Panc1 (cell line): ENCODE results near the gene PDGFA. TPM values are rescaled to one million over a fixed set of nuclear protein-coding genes. Genes with fewer than 3 reads are reported as not detected.
A peak's percentile ranks its signal among the peaks of the same experiment; 100 is the strongest.

Source experiments
- ATAC-seq: fragments of 200-7000 bp; cut with Tn5 transposase; 2 replicates; pipeline ENCODE4 v1.9.1; 2020; ENCODE audit warnings: mild to moderate bottlenecking, moderate library complexity
- BruUV-seq: library from RNA; stranded (reverse); fragments of 400-500 nt; replicated peaks from 2 replicates; lab custom pipeline; 2021; lab: Mats Ljungman, UMichigan
- CTCF ChIA-PET: fragments of 300-600 bp; sonication (Branson Sonifier 250); formaldehyde crosslinking; loops from one replicate; lab custom pipeline; 2022; ENCODE audit warnings: antibody characterized with exemption; lab: Charles Lee
- POLR2A ChIA-PET: fragments of 300-600 bp; sonication (Branson Sonifier 250); formaldehyde crosslinking; loops from one replicate; lab custom pipeline; 2022; ENCODE audit warnings: antibody characterized with exemption; lab: Charles Lee
- DNase-seq: peaks from one replicate; pipeline ENCODE4 v3.0.0-alpha.2; 2010; ENCODE audit warnings: low read depth, low spot score
- H3K27ac ChIP-seq: 2 replicates; pipeline ENCODE4 v1.5.1; 2011; ENCODE audit warnings: mild to moderate bottlenecking, low read length, inconsistent platforms
- H3K27me3 ChIP-seq: fragments of 200-500 bp; sonication (Bioruptor generic); 2 replicates; pipeline ENCODE4 v1.6.0; 2014; ENCODE audit warnings: low read length, inconsistent platforms; ENCODE audit not compliant: control insufficient read depth, insufficient read depth
- H3K36me3 ChIP-seq: fragments of 200-500 bp; sonication (Bioruptor generic); 2 replicates; pipeline ENCODE4 v1.5.1; 2014; ENCODE audit warnings: inconsistent platforms, mild to moderate bottlenecking, low read length, moderate library complexity; ENCODE audit not compliant: control insufficient read depth, insufficient read depth
- H3K4me1 ChIP-seq: 2 replicates; pipeline ENCODE4 v1.5.1; 2011; ENCODE audit warnings: inconsistent platforms, mild to moderate bottlenecking, low read length, moderate library complexity; ENCODE audit not compliant: control insufficient read depth, insufficient read depth
- H3K4me3 ChIP-seq, 2 experiments: 2 replicates each; pipeline ENCODE4 v1.5.1; 2011 to 2012; ENCODE audit warnings: low read depth in 2 of 2, low read length in 2 of 2, mild to moderate bottlenecking in 2 of 2, inconsistent platforms in 1 of 2, moderate library complexity in 1 of 2
- H3K9me3 ChIP-seq: fragments of 200-500 bp; sonication (Bioruptor generic); 2 replicates; pipeline ENCODE4 v1.5.1; 2014; ENCODE audit warnings: low read depth, mild to moderate bottlenecking, inconsistent platforms, low read length, moderate library complexity; ENCODE audit not compliant: control insufficient read depth, insufficient read depth
- POLR2AphosphoS5 ChIP-seq: IDR thresholded peaks from 2 replicates; pipeline ENCODE4 v1.6.1; 2012; ENCODE audit warnings: mild to moderate bottlenecking, low read depth, low read length, moderate library complexity
- SIN3A ChIP-seq: IDR thresholded peaks from 2 replicates; pipeline ENCODE4 v1.6.1; 2012; ENCODE audit warnings: low read depth, mild to moderate bottlenecking, low read length, moderate library complexity, borderline replicate concordance; ENCODE audit not compliant: insufficient read depth
- TCF7L2 ChIP-seq: IDR thresholded peaks from 2 replicates; pipeline ENCODE4 v1.6.1; 2011; ENCODE audit warnings: mild to moderate bottlenecking, low read depth, low read length, inconsistent platforms
- in situ Hi-C: cut with HindIII; loops from 2 replicates; pipeline ENCODE4 v1.10.0; 2016; ENCODE audit warnings: low sequenced_read_pairs, low pct_unique_long_range_greater_than_20kb
- intact Hi-C: fragments of 100-400 bp; cut with micrococcal nuclease; formaldehyde crosslinking; loops from one replicate; pipeline ENCODE4 v1.10.0; 2022; ENCODE audit not compliant: unreplicated experiment
- total RNA-seq: library from RNA; stranded (reverse); gene quantifications from one replicate; pipeline ENCODE4 v1.2.1, GENCODE V29; 2021; ENCODE audit not compliant: unreplicated experiment
- TF ChIP-seq, protein P1 (sequence below), 2 experiments: IDR thresholded peaks; 2 replicates each; pipeline ENCODE4 v1.6.1; 2011 to 2012; ENCODE audit warnings: low read depth in 2 of 2, control low read depth in 1 of 2, low read length in 1 of 2, mild to moderate bottlenecking in 1 of 2, moderate library complexity in 1 of 2; ENCODE audit not compliant: insufficient read depth in 1 of 2
- TF ChIP-seq, protein P2 (sequence below): fragments of 450-650 bp; IDR thresholded peaks from 2 replicates; pipeline ENCODE4 v1.5.1; 2017; ENCODE audit warnings: mild to moderate bottlenecking

The PDGFA gene
- total RNA-seq, 1 experiment from 2014 or later, result 18.5 TPM

DNA sequence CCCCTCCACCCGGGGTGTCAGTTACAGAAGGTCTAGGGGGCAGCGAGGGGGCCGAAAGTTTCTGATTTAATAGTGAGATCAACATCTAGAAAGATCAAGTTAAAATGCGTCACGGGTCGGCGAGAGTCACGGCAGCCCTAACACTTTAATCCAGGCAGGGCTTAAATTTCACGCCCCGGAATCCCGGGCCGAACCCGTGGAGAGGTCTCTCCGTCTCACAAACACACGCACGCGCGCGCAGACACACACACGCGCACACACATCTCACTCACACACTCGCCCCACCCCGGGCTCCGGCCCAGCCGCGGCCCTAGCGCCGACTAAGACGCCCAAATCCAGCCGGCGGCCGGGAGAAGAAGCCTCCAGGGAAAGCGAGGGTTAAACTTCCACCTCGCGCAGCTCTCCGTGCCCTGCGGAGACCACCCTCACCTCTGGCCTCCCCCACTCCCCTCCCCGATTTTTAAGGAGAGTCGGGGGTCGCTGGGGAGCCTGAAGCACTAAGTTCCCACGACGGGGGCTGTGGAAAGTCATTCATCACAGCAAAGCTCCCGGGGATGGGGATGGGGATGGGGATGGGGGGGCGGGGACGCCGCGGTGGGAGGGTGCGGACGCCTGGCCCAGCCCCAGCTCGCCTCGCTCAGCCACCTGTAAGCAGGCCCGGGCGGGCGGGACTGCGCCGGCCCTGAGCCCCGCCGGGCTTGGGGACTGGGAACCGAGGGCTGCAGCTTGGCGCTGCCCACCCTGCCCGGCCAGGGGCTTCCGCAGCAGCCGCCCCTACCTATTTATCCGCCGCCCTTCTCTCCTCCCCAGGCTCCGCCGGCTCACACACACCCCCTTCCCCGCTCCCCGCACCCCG is 1.6 kb downstream of the PDGFA start:
- Histone ChIP-seq H3K27ac (peak overlapping the region; percentile 66), H3K4me1 (peaks cover 17% of the 10 kb centered on the region), H3K9me3 (no peaks in the 10 kb centered on the region), H3K4me3 (peak overlapping the region; percentile 67 to 81), H3K36me3 (no peaks in the 10 kb centered on the region; the same call in 1 of the 2 replicates), H3K27me3 (no peaks in the 10 kb centered on the region; the same call in 1 of the 2 replicates)
- ChIA-PET CTCF (interaction anchor here (0.7 kb wide), 1 partner anchor 259 kb away, joined by 3 read pairs; no protein-coding TSS in a partner anchor), POLR2A (interaction anchor here (0.6 kb wide), 1 partner anchor 26 kb away, joined by 3 read pairs; no protein-coding TSS in a partner anchor)
- peak; percentile 14; the same call in 1 of the 2 replicates for ATAC-seq
- BruUV-seq, result no TSS peak
- in situ Hi-C loops, result no loop called here
- no peak for DNase-seq
- TF ChIP-seq SIN3A (no peak), TCF7L2 (no peak), POLR2AphosphoS5 (no peak)
- TF ChIP-seq, protein P1, sequence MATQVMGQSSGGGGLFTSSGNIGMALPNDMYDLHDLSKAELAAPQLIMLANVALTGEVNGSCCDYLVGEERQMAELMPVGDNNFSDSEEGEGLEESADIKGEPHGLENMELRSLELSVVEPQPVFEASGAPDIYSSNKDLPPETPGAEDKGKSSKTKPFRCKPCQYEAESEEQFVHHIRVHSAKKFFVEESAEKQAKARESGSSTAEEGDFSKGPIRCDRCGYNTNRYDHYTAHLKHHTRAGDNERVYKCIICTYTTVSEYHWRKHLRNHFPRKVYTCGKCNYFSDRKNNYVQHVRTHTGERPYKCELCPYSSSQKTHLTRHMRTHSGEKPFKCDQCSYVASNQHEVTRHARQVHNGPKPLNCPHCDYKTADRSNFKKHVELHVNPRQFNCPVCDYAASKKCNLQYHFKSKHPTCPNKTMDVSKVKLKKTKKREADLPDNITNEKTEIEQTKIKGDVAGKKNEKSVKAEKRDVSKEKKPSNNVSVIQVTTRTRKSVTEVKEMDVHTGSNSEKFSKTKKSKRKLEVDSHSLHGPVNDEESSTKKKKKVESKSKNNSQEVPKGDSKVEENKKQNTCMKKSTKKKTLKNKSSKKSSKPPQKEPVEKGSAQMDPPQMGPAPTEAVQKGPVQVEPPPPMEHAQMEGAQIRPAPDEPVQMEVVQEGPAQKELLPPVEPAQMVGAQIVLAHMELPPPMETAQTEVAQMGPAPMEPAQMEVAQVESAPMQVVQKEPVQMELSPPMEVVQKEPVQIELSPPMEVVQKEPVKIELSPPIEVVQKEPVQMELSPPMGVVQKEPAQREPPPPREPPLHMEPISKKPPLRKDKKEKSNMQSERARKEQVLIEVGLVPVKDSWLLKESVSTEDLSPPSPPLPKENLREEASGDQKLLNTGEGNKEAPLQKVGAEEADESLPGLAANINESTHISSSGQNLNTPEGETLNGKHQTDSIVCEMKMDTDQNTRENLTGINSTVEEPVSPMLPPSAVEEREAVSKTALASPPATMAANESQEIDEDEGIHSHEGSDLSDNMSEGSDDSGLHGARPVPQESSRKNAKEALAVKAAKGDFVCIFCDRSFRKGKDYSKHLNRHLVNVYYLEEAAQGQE (IDR thresholded peaks at IDR 0.05; ENCODE audit: insufficient read depth in 1 of 2, low read depth in 2 of 2, low read length in 1 of 2), result no peak
- TF ChIP-seq, protein P2, sequence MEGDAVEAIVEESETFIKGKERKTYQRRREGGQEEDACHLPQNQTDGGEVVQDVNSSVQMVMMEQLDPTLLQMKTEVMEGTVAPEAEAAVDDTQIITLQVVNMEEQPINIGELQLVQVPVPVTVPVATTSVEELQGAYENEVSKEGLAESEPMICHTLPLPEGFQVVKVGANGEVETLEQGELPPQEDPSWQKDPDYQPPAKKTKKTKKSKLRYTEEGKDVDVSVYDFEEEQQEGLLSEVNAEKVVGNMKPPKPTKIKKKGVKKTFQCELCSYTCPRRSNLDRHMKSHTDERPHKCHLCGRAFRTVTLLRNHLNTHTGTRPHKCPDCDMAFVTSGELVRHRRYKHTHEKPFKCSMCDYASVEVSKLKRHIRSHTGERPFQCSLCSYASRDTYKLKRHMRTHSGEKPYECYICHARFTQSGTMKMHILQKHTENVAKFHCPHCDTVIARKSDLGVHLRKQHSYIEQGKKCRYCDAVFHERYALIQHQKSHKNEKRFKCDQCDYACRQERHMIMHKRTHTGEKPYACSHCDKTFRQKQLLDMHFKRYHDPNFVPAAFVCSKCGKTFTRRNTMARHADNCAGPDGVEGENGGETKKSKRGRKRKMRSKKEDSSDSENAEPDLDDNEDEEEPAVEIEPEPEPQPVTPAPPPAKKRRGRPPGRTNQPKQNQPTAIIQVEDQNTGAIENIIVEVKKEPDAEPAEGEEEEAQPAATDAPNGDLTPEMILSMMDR, result no peak
- intact Hi-C loops, result no loop called here

DNA sequence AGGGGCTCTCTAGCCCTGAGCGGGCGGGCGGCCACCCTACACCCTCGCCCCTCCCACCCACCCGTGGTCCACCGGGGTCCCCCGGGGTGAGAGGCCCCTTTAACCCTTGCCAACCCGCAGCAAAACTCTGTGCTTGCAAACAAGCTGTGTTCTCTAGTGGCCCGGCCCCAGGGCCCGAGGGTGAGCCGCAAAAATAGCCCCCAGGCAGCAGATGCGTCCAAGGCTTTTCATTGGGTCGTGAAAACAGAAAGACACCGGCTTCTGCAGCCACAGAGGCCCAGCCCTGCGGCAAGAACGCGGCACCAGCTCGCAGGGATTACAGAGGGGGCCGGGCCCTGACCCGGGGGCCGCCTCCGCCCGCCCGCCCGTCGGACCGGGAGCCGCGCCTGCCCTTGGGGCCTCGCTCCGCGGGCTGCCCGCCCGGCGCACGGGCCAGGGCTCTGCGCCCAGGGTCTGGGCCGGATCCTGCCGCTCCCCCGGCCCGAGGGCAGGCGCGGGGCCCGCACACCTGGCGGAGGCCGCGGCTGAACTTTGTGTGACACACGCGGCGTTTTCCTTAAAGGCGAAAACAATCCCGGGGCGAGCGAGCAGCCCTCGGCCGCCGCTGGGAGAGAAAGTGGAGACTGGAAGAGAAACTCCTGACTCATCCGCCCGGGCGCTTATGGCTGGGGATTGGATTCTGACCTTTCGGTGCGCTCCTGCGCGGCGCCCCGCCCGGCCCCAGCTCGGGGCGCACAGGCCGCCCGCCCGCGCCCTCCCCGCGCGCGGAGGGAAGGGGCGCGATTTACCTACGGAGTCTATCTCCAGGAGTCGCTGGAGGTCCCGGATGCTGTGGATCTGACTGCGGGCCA is 2.8 kb downstream of the PDGFA start:
- in situ Hi-C loops, result no loop called here
- no peaks in the 10 kb centered on the region; the same call in 1 of the 2 replicates for H3K36me3 ChIP-seq
- no TSS peak for BruUV-seq
- CTCF ChIA-PET, result interaction anchor here (0.7 kb wide), 1 partner anchor 79 kb away, joined by 7 read pairs; no protein-coding TSS in a partner anchor
- POLR2A ChIA-PET, result no interaction called here
- no peaks in the 10 kb centered on the region; the same call in 1 of the 2 replicates for H3K27me3 ChIP-seq
- no peaks in the 10 kb centered on the region for H3K9me3 ChIP-seq
- H3K27ac ChIP-seq, result no peak overlapping the region; the same call in 1 of the 2 replicates
- ATAC-seq, result no peak
- H3K4me3 ChIP-seq, result peak overlapping the region; percentile 67 to 81
- intact Hi-C loops, result no loop called here
- peaks cover 11% of the 10 kb centered on the region for H3K4me1 ChIP-seq
- TF ChIP-seq, protein P1 (IDR thresholded peaks at IDR 0.05; ENCODE audit: insufficient read depth in 1 of 2, low read depth in 2 of 2, low read length in 1 of 2), result no peak
- no peak for DNase-seq
